ENCODE measurements around the gene RNF220. TPM values are rescaled to one million over a fixed set of nuclear protein-coding genes. Genes with fewer than 3 reads are reported as not detected.

RNF220 gene
- total and polyA plus RNA-seq, 9 of the 15 experiments (the other 6 are each of a cell fraction or from before 2014, with no cell fraction given) = 5.1 to 117 (median 66.9) TPM

DNA sequence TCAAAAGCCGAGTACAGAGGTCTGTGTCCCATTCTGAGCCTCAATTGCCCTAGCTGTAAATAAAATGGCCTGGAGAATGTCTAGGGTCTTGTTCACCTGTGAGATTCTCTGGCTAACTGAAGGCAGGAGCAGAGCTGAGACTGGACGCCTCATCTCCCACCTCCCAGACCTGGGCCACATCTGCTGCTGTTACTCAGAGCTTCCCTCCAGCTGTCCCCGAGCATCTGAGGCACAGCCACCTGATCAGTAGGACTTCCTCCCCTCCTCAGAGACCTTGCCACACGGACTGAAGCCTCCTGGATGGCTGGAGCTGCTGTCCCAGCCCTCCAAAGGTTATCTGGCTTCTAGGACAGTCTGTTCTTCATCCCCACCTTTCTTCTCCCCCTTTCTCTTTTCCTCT is 206.8 kb downstream of the RNF220 start:
- POLR2A ChIA-PET = interaction anchor here (0.5 to 1.5 kb wide), 11 partner anchors 11 to 135 kb away, joined by 3 to 11 read pairs (median 4); no protein-coding TSS in a partner anchor

DNA sequence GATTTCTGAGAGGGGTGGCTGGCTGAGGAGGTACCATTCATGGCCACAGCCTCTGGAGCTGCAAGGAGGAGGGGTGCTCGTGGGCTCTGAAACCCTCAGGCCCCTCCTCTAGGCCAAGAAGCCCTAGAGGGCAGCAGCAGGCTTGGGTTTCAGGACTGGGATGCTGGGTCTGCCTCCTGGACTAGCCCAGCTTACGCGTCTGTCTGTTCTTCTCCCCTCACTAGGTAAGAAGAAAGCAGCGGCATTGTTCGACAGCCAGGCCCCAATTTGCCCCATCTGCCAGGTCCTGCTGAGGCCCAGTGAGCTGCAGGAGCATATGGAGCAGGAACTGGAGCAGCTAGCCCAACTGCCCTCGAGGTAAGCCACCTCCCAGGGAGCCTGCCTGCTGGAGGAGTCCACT is 208.9 kb downstream of the RNF220 start:
- TF ChIP-seq, protein P1, sequence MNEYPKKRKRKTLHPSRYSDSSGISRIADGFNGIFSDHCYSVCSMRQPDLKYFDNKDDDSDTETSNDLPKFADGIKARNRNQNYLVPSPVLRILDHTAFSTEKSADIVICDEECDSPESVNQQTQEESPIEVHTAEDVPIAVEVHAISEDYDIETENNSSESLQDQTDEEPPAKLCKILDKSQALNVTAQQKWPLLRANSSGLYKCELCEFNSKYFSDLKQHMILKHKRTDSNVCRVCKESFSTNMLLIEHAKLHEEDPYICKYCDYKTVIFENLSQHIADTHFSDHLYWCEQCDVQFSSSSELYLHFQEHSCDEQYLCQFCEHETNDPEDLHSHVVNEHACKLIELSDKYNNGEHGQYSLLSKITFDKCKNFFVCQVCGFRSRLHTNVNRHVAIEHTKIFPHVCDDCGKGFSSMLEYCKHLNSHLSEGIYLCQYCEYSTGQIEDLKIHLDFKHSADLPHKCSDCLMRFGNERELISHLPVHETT (CRISPR knock-in tag; conservative IDR thresholded peaks at IDR 0.05 in 1 of 2, IDR thresholded peaks at IDR 0.05 in 1 of 2) = no peak
- TF ChIP-seq CTCF (IDR thresholded peaks at IDR 0.05 in 2 of 3, conservative IDR thresholded peaks at IDR 0.05 in 1 of 3; ENCODE audit: insufficient read depth in 2 of 3, low read depth in 1 of 3, low read length in 3 of 3) (peak in 1 of 3 experiments; percentile 11; a peak in 1 of 6 replicates), RAD21 (CRISPR knock-in tag; conservative IDR thresholded peaks at IDR 0.05 in 1 of 2, IDR thresholded peaks at IDR 0.05 in 1 of 2) (0 out of 4 replicates have a peak, but pooled peaks of 1 of the 2 experiments have one; percentile 14), GTF2A2 (tag; IDR thresholded peaks at IDR 0.05) (no peak)
- no peak overlapping the region for H3K4me2 ChIP-seq (ENCODE audit: insufficient read depth, low read length)
- no peak overlapping the region for H3K27ac ChIP-seq (ENCODE audit: extremely low read depth, low read depth, low read length)
- no peaks in the 10 kb centered on the region for H3K79me2 ChIP-seq (ENCODE audit: control insufficient read depth, insufficient read depth, low read length)
- H3K4me3 ChIP-seq = no peak overlapping the region
- intact Hi-C loops (cut with micrococcal nuclease) (no loop called here), in situ Hi-C loops (cut with MboI) (no loop called here)
- peaks cover 5% of the 10 kb centered on the region for H3K9me1 ChIP-seq (ENCODE audit: control insufficient read depth, insufficient read depth, low read length)
- WGBS (ENCODE audit: insufficient coverage, low coverage, missing lambda C conversion rate) = 60% methylated on average over 6 of the region's 6 CpGs
- peak overlapping the region in 1 of 2 experiments; percentile 18; a peak in 2 of 4 replicates for H3K9ac ChIP-seq (ENCODE audit: insufficient read depth in 1 of 2, low read depth in 2 of 2, low read length in 2 of 2)
- BruUV-seq (replicated peaks) = no TSS peak
- POLR2A ChIA-PET = interaction anchor here (0.6 to 12.0 kb wide), 4 partner anchors 11 to 848 kb away, joined by 3 to 122 read pairs (median 3); no protein-coding TSS in a partner anchor
- H3K36me3 ChIP-seq (ENCODE audit: control insufficient read depth, insufficient read depth, low read length) = no peaks in the 10 kb centered on the region
- peaks cover 3% of the 10 kb centered on the region; the same call in 1 of the 2 replicates for H4K20me1 ChIP-seq (replicated peaks; ENCODE audit: control insufficient read depth, insufficient read depth, low read length)
- H2AFZ ChIP-seq (ENCODE audit: low read depth, low read length) = no peak overlapping the region
- CTCF ChIA-PET (ENCODE audit: low intra/inter-chr PET ratio) = no interaction called here
- FAIRE-seq = no peak
- H3K27me3 ChIP-seq (ENCODE audit: control insufficient read depth in 2 of 2, insufficient read depth in 2 of 2, low read length in 2 of 2) = no peaks in the 10 kb centered on the region
- no peak for DNase-seq (ENCODE audit: extremely low read depth in 1 of 4, low spot score in 3 of 4)
- peaks cover 27 to 45% of the 10 kb centered on the region in 2 experiments for H3K4me1 ChIP-seq (replicated peaks in 1 of 2; ENCODE audit: control insufficient read depth in 2 of 2, insufficient read depth in 2 of 2, low read length in 2 of 2)
- no peak for ATAC-seq
- no peaks in the 10 kb centered on the region for H3K9me3 ChIP-seq (replicated peaks; ENCODE audit: control insufficient read depth, insufficient read depth, low read depth, low read length)

More for the DNA sequence above, 206.8 kb downstream of the RNF220 start:
- BruUV-seq (replicated peaks) = no TSS peak
- no peak for ATAC-seq
- in situ Hi-C loops (cut with MboI) (no loop called here), intact Hi-C loops (cut with micrococcal nuclease) (no loop called here)
- Histone ChIP-seq H3K4me3 (no peak overlapping the region), H3K79me2 (ENCODE audit: control insufficient read depth, insufficient read depth, low read length) (no peaks in the 10 kb centered on the region), H4K20me1 (replicated peaks; ENCODE audit: control insufficient read depth, insufficient read depth, low read length) (peaks cover 3% of the 10 kb centered on the region; the same call in 1 of the 2 replicates), H3K36me3 (ENCODE audit: control insufficient read depth, insufficient read depth, low read length) (no peaks in the 10 kb centered on the region), H3K27me3 (ENCODE audit: control insufficient read depth in 2 of 2, insufficient read depth in 2 of 2, low read length in 2 of 2) (no peaks in the 10 kb centered on the region), H2AFZ (ENCODE audit: low read depth, low read length) (no peak overlapping the region), H3K9me3 (replicated peaks; ENCODE audit: control insufficient read depth, insufficient read depth, low read depth, low read length) (no peaks in the 10 kb centered on the region), H3K9me1 (ENCODE audit: control insufficient read depth, insufficient read depth, low read length) (peaks cover 5% of the 10 kb centered on the region), H3K4me1 (replicated peaks in 1 of 2; ENCODE audit: control insufficient read depth in 2 of 2, insufficient read depth in 2 of 2, low read length in 2 of 2) (peaks cover 25 to 29% of the 10 kb centered on the region in 2 experiments), H3K4me2 (ENCODE audit: insufficient read depth, low read length) (no peak overlapping the region), H3K27ac (ENCODE audit: extremely low read depth, low read depth, low read length) (no peak overlapping the region), H3K9ac (ENCODE audit: insufficient read depth in 1 of 2, low read depth in 2 of 2, low read length in 2 of 2) (peak overlapping the region in 1 of 2 experiments; percentile 79; a peak in 2 of 4 replicates)
- DNase-seq (ENCODE audit: extremely low read depth in 1 of 4, low spot score in 3 of 4) = no peak
- WGBS (ENCODE audit: insufficient coverage, low coverage, missing lambda C conversion rate) = 10% methylated on average over 4 of the region's 4 CpGs
- TF ChIP-seq SNRNP70 (optimal IDR thresholded peaks at IDR 0.05; ENCODE audit: low read depth, low read length) (no peak), GTF2B (IDR thresholded peaks at IDR 0.05; ENCODE audit: extremely low read depth, insufficient read length) (no peak), ZFP36 (IDR thresholded peaks at IDR 0.05; ENCODE audit: low read depth, low read length, partially characterized antibody) (no peak), NFATC3 (IDR thresholded peaks at IDR 0.05) (no peak), TRIM24 (IDR thresholded peaks at IDR 0.05) (no peak)
- CTCF ChIA-PET (ENCODE audit: low intra/inter-chr PET ratio) = no interaction called here
- no peak for FAIRE-seq

Data from K562 (cell line).